Measurements from ENCODE around the gene CFAP57.

Gene CFAP57

DNA sequence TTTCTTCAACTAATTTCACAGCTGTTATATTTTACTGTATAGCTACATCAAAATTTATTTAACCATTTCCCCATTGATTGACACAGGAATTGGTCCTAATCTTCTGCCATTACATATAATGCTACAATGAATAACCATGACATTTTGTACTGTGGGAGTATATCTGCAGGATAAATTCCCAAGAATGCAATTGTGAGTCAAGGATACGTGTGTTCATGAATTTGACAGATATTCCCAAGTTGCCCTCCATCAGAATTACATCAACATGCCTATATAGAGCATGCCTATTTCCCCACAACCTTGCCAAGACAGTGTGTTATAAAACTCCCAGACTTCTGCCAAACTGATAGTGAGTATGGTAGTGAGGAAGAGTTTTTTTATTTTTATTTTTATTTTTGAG is 125.9 kb downstream of the CFAP57 start:
- DNase-seq (ENCODE audit: low read depth, low spot score) = no peak

DNA sequence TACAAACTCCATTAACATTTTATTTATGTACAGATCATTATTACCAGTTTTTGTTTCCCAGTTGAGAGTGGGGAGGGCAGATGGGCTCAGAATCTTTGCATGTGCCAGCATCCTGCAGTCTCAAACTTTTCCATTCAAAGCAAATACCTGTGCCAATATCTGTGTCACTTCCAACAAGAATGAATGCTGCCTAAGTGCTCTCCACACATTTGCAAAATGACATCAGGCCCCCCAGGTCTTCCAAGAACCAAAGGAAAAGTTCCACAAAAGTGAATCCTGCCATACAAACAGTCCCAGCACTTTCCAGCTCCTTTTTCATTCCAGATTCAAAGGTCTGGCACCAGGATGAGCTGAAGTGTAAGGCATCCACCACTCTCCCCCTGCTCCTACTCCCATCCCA is 127.0 kb downstream of the CFAP57 start:
- DNase-seq (ENCODE audit: low read depth, low spot score) = no peak

DNA sequence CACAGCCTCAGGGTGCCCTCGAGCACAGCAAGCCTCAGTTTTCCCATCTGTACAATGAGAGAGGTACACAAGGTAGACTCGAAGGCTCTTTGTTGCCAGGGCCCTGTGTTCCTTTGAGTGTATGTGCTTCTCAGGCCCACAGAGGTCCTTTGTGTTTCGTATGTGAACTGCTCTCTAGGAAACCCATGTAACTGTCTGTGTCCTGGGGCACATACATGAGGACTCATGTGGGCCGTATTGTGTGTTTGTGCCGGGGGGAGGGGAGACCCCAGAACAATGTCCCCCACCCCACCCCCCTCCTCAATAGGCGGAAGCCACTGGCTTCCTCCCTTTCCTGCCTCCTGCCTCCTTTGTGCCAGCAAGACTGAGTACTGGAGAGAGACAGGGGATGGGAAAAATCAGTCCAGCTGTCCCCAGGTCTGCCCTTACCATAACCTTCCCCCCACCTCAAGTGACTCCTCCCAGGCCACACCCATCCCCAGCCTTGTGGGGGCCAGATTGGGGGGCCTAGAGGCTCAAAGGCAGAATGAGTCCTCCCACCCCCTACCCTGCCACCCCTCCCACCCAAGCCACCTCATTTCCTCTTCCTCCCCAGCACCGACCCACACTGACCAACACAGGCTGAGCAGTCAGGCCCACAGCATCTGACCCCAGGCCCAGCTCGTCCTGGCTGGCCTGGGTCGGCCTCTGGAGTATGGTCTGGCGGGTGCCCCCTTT is 128.4 kb downstream of the CFAP57 start, which contains the start of gene TIE1:
Gene TIE1, plus strand, starts transcription at position 605 of the 717 bp plus-strand sequence. Its CDS starts 90 bp downstream, at position 695.
- DNase-seq (ENCODE audit: low read depth, low spot score) = no peak

DNA sequence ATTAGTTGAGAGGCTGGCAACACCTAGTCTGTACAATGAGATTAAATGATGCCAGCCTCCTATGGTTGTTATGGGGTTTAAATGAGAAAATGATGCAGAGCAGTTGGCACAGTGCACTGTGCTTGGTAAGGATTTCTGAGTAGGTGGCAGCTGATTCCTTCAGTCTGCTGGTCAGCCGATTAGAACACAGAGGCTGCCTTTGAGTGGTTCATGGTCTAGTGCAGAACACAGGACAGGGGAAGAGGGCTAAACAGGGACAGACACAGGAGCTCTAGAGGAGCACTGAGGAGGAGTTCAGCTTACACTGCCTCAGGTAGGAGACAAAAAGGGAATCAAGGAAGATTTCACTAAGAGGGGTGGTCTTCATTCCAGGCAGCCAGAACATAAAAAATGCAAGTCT is 130.1 kb downstream of the CFAP57 start:
- DNase-seq (ENCODE audit: low read depth, low spot score) = no peak

DNA sequence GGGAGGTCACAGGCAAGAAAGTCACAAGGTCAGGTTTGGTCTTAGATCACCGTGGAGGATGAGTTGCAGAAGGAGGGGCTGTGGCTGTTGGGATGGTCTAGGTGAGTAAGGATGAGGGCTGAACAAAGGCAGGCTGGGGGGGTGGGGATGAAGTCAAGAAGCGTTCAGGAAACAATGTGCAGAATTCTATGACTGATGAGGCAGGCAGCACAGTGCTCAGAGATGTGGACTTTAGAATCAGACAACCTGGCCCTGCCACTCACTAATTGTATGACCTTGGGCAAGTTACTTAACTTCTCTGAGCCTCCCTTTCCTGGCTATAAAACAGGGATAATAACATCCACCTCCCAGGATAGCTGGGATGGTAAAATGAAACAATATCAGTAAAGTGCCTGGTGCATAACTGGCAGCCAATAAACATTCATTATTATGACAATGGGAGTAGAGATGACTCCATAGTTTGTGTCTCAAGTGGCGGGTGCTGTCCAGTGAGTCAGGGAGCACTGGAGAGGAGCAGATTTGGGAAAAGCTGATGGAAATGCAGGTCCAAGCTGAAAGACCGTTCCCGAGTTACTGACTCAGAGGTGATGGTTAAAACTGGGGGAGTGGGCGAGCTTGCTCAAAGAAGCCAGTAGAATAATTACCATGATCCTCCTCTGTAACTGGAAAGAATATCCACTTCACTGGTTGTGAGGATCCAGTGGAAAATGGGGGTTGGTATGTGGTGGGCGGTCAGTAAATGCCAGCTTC is 130.8 kb downstream of the CFAP57 start:
- DNase-seq (ENCODE audit: low read depth, low spot score) = no peak

DNA sequence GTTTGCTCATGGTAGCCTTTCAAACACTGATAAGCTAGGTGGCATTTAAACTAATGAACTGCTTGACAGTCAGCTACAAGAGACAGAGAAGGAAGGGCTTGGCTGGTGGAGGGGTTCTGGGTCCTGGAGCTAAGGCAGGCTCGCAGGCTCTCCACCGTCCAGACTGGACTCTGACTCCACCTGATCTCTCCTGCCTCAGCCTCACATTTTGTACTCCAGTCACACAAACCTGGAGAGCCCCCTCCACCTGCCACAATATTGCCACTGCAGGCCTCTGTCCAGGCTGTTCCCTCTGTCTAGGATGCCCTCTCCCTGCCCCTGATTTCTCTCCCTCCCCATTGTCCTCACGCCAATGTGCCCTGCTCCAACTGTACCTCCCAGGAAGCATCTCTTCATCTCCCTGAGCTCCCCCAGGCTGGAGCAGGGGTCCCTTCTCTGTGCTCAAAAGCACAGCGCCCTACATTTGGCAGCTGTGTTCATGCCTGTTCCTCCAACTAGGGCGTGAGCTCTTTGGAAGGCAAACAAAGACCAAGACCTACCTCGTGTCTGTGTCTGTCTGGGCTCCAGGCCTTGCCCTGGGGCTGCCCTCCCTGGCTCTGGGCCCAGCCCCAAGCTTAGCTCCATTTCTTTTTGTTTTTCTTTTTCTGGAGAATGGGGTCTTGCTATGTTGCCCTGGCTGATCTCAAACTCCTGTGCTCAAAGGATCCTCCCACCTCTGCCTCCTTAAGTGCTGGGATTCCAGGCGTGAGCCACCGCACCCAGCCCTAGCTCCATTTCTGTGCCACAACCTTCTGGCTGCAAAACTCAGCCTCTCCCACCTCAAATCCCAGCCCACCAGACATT is 131.6 kb downstream of the CFAP57 start:
- no peak for DNase-seq (ENCODE audit: low read depth, low spot score)

Measured in activated naive CD8-positive, alpha-beta T cell treated with anti-CD3 and anti-CD28 coated beads, Interleukin-2, amount 50 U/mL, for 16 hours (primary cell).